HG03064 (cell line): ENCODE measurements around the gene TMEM131.

Experiments
- ATAC-seq: cut with Tn5 transposase; IDR thresholded peaks from one replicate; pipeline ENCODE4 v1.9.1; 2021; ENCODE audit warnings: low read depth; ENCODE audit not compliant: unreplicated experiment

Gene TMEM131

DNA sequence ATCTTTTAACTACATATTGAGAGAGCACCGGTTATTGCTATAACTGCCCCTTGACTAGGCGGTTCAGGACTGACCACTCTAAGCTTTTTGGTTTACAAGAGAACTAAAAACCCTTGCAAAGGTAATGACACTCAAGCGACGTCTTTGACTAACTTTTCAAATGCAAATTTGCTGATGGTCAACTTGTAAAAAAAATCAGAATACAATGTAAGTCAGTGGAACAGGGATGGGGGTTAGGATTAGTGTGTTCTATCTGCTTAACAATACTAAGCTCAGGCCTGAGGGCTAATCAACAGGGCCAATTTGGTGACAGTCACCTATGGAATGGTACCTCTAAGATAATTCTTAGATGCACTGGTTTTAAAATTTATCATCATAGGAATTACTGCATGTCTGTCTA is 225.3 kb downstream of the TMEM131 start:
- no peak for ATAC-seq

DNA sequence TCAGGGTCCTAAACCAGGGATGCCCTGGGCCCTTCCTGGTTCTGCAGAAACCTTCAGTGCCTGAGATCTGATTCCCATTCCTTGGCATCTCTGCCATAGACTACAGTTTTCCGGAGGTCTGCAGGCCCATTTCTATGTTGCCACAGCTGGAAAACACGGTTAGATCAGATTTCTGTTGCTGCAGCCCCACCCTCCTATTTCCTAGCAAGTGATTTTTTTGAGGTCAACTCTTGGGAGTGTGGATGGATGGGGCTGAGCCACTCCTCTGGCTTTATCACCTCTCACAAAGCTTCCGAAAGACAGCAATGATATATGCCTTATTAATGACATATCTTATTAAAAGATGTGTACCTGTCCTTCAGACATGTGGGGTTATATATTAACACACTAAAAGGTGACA is 226.0 kb downstream of the TMEM131 start:
- ATAC-seq = no peak

GRCh38 chr2:97769308-97769707 is 226.4 kb downstream of the TMEM131 start:
- no peak for ATAC-seq

GRCh38 chr2:97766567-97766966 is 229.2 kb downstream of the TMEM131 start:
- no peak for ATAC-seq

GRCh38 chr2:97765933-97766332 is 229.8 kb downstream of the TMEM131 start:
- no peak for ATAC-seq

DNA sequence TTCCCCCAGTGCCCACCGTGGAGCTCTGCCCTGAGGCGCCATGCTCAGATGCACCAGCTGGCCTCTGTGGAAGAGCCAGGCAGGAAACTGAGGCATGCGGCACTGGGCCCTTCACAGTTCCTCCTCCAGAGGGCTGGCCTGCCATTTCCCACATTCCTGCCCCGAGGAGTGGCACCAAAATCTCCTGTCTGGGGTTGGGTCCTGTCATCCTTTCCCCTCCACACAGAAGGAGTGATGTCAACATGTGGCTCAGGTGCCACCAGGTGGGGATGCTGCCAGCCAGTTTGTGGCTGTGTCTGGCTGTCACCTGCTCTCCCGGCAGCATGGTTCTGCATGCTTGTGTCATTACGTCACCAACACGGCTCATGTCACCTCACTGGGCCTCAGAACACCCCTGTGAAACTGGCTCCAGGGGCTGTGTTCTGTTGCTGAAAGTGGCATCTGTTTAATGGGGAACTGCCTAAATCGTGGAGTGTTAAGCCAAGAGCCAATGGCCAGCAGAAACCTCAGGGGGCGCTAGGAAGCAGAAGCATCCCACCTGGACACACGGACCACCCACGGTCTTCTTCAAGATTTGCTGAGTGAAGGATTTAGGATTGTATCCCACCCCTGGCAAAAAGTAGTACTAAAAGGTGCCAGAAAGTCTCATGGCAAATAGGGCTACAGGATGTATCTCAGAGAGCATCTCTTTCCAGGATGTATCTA is 231.0 kb downstream of the TMEM131 start:
- ATAC-seq = no peak

DNA sequence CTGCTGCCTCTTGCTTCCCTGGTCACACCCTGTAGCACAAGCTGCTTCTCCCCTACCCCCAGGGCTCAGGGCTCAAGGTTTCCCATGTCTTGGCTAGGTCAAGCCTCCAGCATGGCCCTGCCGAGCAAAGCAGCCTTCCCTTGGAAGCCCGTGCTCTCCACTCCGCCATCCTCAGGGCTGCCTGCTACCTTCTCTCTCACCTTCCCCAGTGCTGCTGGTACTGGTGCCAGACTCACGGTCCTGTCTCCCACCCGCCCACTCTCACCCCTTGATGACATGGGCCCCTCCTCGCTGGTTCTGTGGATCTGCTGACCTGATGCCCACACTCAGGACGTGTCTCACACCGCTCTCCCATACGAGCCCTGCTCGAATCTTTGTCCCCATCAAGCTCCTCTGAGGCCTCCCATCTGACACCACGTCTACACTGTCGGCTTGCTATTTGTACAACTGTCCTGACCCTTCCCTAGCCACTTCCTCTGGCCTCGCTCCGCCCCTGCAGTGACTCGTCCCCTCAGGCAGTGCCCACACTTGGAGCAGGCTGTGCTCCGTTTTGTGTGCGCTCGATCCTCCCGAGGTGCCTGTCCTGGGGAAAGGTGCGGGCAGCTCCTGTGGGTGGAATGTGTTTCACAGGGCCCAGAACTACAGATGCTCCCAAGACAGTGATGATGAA is 232.4 kb downstream of the TMEM131 start:
- no peak for ATAC-seq

DNA sequence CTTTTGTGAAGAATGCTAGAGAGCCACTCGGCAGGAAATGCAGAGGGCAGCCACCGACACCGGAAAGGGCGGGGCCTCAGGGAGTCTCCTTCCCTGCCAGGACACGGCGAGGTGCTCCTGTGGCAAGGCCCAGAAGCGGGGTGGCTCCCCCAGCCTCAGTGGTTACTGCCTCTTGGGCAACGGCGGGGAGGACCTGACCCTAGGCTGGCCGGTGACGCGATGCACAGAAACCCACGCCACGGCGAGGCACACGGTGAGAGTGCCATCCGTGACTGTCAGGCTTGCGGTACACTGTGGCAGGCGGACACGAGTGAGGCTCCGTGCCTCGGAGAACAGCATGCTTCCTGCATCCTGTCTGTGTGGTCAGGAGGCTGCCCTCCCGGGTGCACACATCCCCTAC is 234.6 kb downstream of the TMEM131 start:
- no peak for ATAC-seq

DNA sequence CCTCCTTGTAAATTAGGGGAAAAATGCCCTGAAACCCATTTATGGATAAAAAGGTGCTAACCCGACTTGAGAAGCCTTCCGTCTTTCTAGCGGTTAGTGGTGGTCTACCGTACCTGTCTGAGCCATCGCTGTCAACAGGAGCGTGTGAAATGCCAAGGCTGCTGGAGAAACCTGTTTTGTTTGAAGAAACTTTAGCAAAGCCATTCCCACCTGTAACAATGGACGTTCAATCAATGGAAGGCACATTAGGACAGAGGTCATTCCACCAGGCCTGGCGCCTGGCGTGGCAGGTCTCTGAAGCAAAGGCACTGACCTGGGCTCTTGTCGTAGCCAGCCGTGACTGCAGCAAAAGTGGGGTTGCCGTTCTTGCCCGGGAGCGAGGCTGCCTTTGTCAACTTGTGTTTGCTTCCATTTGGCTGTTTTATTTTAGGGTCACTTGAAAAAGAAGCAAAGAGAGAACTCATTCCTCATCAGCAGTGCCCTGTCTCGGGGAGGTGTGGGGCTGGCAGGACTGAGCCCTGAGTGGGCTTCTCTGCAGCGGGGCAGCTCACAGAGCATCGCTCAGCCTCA is 235.2 kb downstream of the TMEM131 start:
- ATAC-seq = no peak

GRCh38 chr2:97759727-97760407 is 235.9 kb downstream of the TMEM131 start:
- ATAC-seq = no peak

GRCh38 chr2:97758131-97758705 is 237.5 kb downstream of the TMEM131 start:
- ATAC-seq = no peak

- no peak for ATAC-seq
These were observed 238.7 kb downstream of the TMEM131 start for GRCh38 chr2:97757062-97757461.

DNA sequence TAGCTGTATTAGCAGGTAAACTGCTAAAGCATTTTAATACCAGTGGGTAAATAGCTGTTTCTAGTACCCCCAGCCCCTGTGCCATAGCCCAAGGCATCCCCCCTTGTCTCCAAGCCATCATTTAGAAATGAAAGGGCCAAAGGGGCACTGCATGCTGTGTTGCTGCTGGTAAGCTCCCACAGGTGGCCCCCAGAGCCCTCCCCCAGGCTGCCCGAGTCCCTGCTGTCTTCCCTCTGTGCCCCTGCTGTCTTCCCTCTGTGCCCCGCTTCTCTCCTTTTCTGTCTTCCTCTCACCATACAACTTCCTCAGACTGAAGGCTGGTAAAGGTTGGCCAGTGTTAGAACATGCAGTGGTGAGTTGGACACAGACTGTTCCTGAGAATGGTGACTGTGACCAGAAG is 240.3 kb downstream of the TMEM131 start:
- no peak for ATAC-seq

DNA sequence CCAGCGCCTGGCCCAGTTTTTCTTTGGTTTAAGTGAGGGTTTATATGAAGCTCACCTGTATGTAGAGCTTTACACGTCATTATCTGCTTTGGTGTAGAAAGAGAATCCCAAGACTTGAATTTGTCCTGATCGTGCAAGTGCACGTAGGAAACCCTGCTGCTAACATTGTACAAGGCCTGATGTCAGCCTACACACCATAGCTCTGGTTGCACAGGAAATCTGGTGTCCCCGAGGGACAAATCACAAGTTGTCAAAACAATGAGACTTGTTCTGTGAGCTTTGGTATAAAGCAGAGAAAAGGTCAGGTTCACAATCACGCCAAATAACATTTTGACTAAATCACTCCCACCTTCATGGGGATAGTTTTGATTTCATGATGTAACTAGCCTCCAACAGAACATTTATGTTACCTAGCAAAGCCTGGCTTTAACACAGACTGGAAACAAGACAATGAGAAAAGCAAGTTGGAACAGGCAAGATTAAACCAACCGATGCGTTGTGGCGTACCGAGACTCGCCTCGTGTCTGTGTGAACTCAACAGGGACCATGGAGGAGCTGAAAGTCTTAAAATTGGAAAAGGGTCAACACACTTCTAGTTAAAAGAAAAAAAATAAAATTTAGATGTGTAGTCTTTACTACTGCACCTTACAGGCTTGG is 240.9 kb downstream of the TMEM131 start:
- ATAC-seq = no peak

GRCh38 chr2:97752342-97753334 is 243.1 kb downstream of the TMEM131 start:
- no peak for ATAC-seq

GRCh38 chr2:97751752-97752151 is 244.0 kb downstream of the TMEM131 start:
- ATAC-seq = no peak

- ATAC-seq = no peak
These were observed 245.7 kb downstream of the TMEM131 start for GRCh38 chr2:97750017-97750416.

- no peak for ATAC-seq
These were observed 246.2 kb downstream of the TMEM131 start for GRCh38 chr2:97749581-97749980.

DNA sequence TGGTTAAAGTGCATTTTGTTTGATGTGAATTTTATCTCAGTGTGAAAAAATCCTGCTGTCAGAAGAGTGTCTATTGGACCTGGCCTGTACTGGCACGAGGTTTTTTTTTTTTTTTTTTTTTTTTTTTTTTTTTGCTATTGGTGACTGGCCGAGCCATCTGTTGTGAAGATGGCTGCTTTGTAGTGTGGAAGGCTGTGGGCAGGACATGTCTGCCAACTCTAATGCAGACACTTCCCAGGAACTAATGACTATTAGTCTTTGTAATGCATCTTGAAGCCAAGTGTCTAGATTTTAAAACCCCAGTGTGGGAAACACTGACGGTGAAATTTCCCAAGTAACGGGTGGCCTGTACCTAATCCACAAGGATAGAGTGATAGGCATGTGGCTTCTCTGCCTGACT is 248.0 kb downstream of the TMEM131 start:
- no peak for ATAC-seq
